Right atrium auricular region (tissue), 2 donors: ENCODE measurements around the gene TGFBR2. TPM values are rescaled to one million over a fixed set of nuclear protein-coding genes. Genes with fewer than 3 reads are reported as not detected.

Experiments
- DNase-seq: peaks from one replicate; pipeline ENCODE4 v3.0.0-alpha.2; 2019; ENCODE audit warnings: low spot score
- H3K27ac ChIP-seq, 2 donors: fragments of 200-600 bp; sonication (generic); 1 replicate in 1 of 2; 2 replicates in 1 of 2; pipeline ENCODE4 v1.5.1; 2016 to 2019
- H3K27me3 ChIP-seq, 2 donors: fragments of 200-600 bp; sonication (generic); one replicate each; pipeline versions ENCODE4 v1.5.1 to v1.6.0; 2017 to 2019
- H3K36me3 ChIP-seq: fragments of 200-600 bp; sonication (generic); one replicate; pipeline ENCODE4 v1.5.1; 2016
- H3K4me1 ChIP-seq, 2 donors: fragments of 200-600 bp; sonication (generic); one replicate each; pipeline versions ENCODE4 v1.5.1 to v1.6.0; 2017 to 2019
- H3K4me3 ChIP-seq, 2 donors: fragments of 200-600 bp; sonication (generic); 1 replicate in 1 of 2; 2 replicates in 1 of 2; pipeline ENCODE4 v1.5.1; 2017 to 2019; ENCODE audit warnings: mild to moderate bottlenecking in 1 of 2, moderate library complexity in 1 of 2
- H3K9me3 ChIP-seq, 2 donors: fragments of 200-600 bp; sonication (generic); one replicate each; pipeline ENCODE4 v1.5.1; 2019
- total RNA-seq, 2 donors: library from RNA; depleted of rRNA; stranded (reverse); fragments of >200 nt; gene quantifications; one replicate each; pipeline ENCODE4 v1.1.0, GENCODE V29; 2016
- TF ChIP-seq, protein P1 (sequence below), 2 donors: fragments of 200-600 bp; sonication (generic); IDR thresholded peaks; one replicate each; pipeline ENCODE4 v1.5.1; 2019; ENCODE audit warnings: antibody characterized with exemption in 2 of 2

Gene TGFBR2
- total RNA-seq, 2 donors from 2014 or later: 205 to 210 TPM

DNA sequence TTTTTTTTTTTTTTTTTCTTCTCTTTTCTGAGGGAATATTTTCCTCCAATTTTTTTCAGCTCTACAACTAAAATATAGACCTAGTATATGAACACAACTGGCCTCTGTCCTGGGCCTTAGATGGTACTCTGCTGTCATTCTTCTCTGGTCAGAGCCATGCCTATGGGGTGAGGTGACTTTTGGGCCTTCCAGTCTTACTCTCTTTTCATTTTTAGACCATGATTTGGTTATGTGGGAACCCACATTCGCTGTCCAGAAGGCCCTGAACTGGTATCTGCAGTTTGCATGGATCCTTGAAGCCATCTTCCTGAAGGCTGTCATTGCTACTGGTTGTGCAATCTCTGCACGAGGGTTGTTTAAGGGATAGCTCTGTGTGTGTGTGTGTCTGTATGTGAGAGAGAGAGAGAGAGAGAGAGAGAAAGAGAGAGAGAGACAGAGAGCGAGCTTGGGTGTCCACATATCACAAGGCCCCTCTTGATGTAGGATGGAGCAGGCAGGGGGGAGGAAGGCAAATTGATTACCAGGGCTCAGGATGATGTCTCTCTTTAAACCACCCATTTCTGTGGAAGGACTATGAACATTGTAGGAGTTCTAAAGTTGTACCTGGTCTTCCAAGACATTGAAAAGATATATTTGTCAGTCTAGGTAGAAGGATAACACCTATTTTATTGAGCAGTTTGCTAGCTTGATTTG is 6.9 kb downstream of the TGFBR2 start:
- Histone ChIP-seq H3K4me1 (peaks cover 0 to 83% of the 10 kb centered on the region in 2 donors), H3K4me3 (no peak overlapping the region), H3K27ac (peak overlapping the region; percentile 99), H3K9me3 (no peaks in the 10 kb centered on the region), H3K27me3 (no peaks in the 10 kb centered on the region), H3K36me3 (peaks cover 4% of the 10 kb centered on the region)
- DNase-seq: no peak
- TF ChIP-seq, protein P1, sequence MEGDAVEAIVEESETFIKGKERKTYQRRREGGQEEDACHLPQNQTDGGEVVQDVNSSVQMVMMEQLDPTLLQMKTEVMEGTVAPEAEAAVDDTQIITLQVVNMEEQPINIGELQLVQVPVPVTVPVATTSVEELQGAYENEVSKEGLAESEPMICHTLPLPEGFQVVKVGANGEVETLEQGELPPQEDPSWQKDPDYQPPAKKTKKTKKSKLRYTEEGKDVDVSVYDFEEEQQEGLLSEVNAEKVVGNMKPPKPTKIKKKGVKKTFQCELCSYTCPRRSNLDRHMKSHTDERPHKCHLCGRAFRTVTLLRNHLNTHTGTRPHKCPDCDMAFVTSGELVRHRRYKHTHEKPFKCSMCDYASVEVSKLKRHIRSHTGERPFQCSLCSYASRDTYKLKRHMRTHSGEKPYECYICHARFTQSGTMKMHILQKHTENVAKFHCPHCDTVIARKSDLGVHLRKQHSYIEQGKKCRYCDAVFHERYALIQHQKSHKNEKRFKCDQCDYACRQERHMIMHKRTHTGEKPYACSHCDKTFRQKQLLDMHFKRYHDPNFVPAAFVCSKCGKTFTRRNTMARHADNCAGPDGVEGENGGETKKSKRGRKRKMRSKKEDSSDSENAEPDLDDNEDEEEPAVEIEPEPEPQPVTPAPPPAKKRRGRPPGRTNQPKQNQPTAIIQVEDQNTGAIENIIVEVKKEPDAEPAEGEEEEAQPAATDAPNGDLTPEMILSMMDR (IDR thresholded peaks at IDR 0.05): no peak

DNA sequence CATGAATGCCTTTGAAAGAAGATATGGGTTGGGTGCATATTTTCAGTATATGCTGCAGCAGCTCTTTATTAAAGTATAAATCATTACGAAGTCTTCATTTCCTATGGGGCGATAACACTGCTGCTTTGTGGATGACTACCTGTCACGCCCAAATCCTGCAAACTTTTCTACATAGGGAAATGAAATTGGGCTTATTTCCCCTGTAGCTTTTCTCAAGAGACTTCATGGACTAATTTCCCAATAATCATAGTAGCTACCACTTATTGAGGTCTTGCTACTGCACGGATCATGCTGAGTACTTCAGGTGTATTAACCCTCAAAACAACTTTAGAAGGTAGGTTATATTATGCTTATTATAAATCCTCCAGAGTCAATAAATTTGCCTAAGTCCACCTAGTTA is 8.0 kb downstream of the TGFBR2 start:
- Histone ChIP-seq H3K4me3 (no peak overlapping the region), H3K36me3 (peaks cover 4% of the 10 kb centered on the region), H3K9me3 (no peaks in the 10 kb centered on the region), H3K4me1 (peaks cover 0 to 89% of the 10 kb centered on the region in 2 donors), H3K27me3 (no peaks in the 10 kb centered on the region), H3K27ac (peak overlapping the region in 1 of 2 donors; percentile 99)
- no peak for DNase-seq
- TF ChIP-seq, protein P1 (IDR thresholded peaks at IDR 0.05): no peak

DNA sequence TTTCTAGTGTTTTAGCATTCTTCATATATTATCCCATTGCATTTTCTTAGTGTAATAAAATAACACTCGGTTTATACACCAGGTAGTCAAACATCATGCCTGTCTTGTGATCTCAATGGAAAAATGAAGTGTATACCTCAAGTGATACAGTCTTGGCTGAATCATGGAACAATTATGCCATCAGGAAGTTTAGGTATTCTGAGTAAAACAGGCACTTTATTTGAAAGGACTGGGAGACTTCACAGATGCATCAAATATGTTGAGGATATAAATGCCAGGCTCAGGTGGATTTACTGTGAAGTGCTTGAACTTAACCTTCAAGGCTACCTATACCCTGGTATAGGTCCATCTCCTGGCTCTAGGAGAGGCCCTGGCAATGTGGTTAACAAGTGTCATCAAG is 8.5 kb downstream of the TGFBR2 start:
- no peaks in the 10 kb centered on the region for H3K9me3 ChIP-seq
- H3K4me1 ChIP-seq: peaks cover 0 to 89% of the 10 kb centered on the region in 2 donors
- no peaks in the 10 kb centered on the region for H3K27me3 ChIP-seq
- TF ChIP-seq, protein P1 (IDR thresholded peaks at IDR 0.05): no peak
- H3K36me3 ChIP-seq: peaks cover 4% of the 10 kb centered on the region
- no peak for DNase-seq
- H3K4me3 ChIP-seq: no peak overlapping the region
- peak overlapping the region in 1 of 2 donors; percentile 20 for H3K27ac ChIP-seq

DNA sequence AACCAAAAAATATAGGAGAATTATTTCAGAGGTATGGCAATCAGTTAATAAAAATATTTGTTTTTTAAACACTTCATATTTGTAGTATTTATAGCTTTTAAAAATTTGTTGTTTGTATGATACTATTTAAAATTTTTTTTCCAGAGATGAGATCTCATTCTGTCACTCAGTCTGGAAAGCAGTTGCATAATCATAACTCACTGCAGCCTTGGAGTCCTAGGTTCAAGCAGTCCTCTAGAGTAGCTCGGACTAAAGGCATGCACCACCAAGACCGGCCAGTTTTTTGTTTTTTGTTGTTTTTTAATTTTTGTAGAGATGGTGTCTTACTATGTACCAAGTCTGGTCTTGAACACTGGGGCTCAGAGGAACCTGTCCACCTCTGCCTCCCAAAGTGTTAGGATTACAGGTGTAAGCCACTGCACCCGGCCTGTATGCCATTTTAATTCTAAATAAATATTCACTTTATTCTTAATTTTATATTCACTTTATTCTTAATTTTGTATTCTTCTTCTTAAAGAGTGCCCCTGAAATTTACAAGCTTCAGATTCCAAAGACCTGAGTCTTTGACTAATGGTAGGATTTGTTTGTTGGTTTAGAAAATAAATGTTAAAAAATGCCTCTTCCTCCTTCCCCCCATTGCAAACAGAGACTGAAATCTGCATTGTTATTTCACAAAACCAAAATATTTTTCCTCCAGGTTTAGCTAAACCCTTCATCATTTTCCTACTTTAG is 9.4 kb downstream of the TGFBR2 start:
- no peak for DNase-seq
- no peaks in the 10 kb centered on the region for H3K27me3 ChIP-seq
- no peaks in the 10 kb centered on the region for H3K9me3 ChIP-seq
- H3K27ac ChIP-seq: peak overlapping the region in 1 of 2 donors; percentile 24
- TF ChIP-seq, protein P1 (IDR thresholded peaks at IDR 0.05): no peak
- H3K36me3 ChIP-seq: peaks cover 4% of the 10 kb centered on the region
- no peak overlapping the region for H3K4me3 ChIP-seq
- peaks cover 0 to 89% of the 10 kb centered on the region in 2 donors for H3K4me1 ChIP-seq

DNA sequence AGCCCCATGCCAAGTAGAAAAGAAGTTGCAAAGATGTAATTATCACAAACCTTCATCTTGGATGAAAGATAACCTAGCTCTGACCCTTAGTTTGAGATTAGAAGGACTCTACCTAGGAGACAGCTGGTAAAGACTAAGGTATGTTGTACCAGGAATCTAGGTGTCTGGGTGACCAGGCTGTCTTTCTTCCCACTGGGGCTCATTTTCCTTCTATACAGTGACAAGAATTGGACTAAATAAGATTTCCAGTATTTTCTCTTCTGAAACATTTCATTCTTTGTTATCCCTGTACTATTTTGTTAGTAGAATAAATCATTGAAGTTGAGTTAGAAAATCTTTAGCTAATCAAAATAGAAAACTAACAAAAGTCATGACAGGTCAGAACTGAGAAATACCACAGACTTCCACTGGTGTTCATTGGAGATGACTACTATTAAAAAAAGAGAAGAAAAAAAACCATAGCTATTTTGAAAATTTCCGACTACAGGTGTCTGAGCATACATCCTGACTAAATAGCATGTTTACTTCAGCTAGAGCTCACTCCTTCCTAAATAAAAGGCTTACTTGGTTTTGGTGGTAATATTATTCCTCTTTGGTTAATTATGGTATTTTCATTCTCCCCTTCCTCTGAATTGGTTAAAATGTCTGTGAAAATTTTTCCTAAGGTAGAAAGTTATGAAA is 10.1 kb downstream of the TGFBR2 start:
- Histone ChIP-seq H3K4me1 (peaks cover 0 to 89% of the 10 kb centered on the region in 2 donors), H3K27me3 (no peaks in the 10 kb centered on the region), H3K9me3 (no peaks in the 10 kb centered on the region), H3K27ac (peak overlapping the region in 1 of 2 donors; percentile 24), H3K4me3 (no peak overlapping the region), H3K36me3 (peaks cover 8% of the 10 kb centered on the region)
- TF ChIP-seq, protein P1 (IDR thresholded peaks at IDR 0.05): no peak
- DNase-seq: no peak
